ENCODE results near the gene KRT79.
"Not testable (repeated sequence)": the region's sequence is repeated elsewhere in the genome, so short reads cannot be mapped to it uniquely, and the experiment has no call there.

Gene KRT79

GRCh38 chr12:52833922-52834726 is at the start of gene KRT79:
KRT79 (minus strand) TSS chr12:52834311; CDS start chr12:52834260, 51 bp downstream.
- H3K27me3 ChIP-seq: peaks cover 4% of the 10 kb centered on the region

GRCh38 chr12:52880499-52880898 is 46.4 kb upstream of the KRT79 start:
- not testable (repeated sequence) for H3K27ac ChIP-seq; H3K36me3 ChIP-seq; H3K9me3 ChIP-seq; H3K4me3 ChIP-seq (ENCODE audit: low read depth in 1 of 2, low read length in 1 of 2); H3K4me1 ChIP-seq (ENCODE audit: control insufficient read depth in 1 of 2, insufficient read depth in 1 of 2, low read depth in 1 of 2, low read length in 1 of 2)
- peaks cover 29% of the 10 kb centered on the region for H3K27me3 ChIP-seq

More at GRCh38 chr12:52833922-52834726, at the start of gene KRT79:
- Histone ChIP-seq H3K27ac (no peak within 1 kb of the TSS), H3K4me3 (ENCODE audit: low read depth in 1 of 2, low read length in 1 of 2) (no peak within 1 kb of the TSS), H3K9me3 (no peaks in the 10 kb centered on the region), H3K36me3 (no peaks in the 10 kb centered on the region), H3K4me1 (ENCODE audit: control insufficient read depth in 1 of 2, insufficient read depth in 1 of 2, low read depth in 1 of 2, low read length in 1 of 2) (no peaks in the 10 kb centered on the region)
- no peak for TF ChIP-seq CTCF (IDR thresholded peaks at IDR 0.05)

GRCh38 chr12:52879394-52880351 is 45.6 kb upstream of the KRT79 start:
- Histone ChIP-seq H3K9me3 (no peaks in the 10 kb centered on the region), H3K27ac (no peak overlapping the region), H3K4me3 (ENCODE audit: low read depth in 1 of 2, low read length in 1 of 2) (peak overlapping the region in 1 of 2 experiments; percentile 2), H3K36me3 (no peaks in the 10 kb centered on the region), H3K4me1 (ENCODE audit: control insufficient read depth in 1 of 2, insufficient read depth in 1 of 2, low read depth in 1 of 2, low read length in 1 of 2) (peaks cover 4 to 10% of the 10 kb centered on the region in 2 experiments), H3K27me3 (peaks cover 37% of the 10 kb centered on the region)
- TF ChIP-seq CTCF (IDR thresholded peaks at IDR 0.05): no peak

- no peaks in the 10 kb centered on the region for H3K36me3 ChIP-seq
- no peak overlapping the region for H3K4me3 ChIP-seq (ENCODE audit: low read depth in 1 of 2, low read length in 1 of 2)
- peaks cover 4 to 12% of the 10 kb centered on the region in 2 experiments for H3K4me1 ChIP-seq (ENCODE audit: control insufficient read depth in 1 of 2, insufficient read depth in 1 of 2, low read depth in 1 of 2, low read length in 1 of 2)
- no peak overlapping the region for H3K27ac ChIP-seq
- no peaks in the 10 kb centered on the region for H3K9me3 ChIP-seq
- no peak for TF ChIP-seq CTCF (IDR thresholded peaks at IDR 0.05)
- peaks cover 46% of the 10 kb centered on the region for H3K27me3 ChIP-seq
Observed at GRCh38 chr12:52878507-52879393, 44.6 kb upstream of the KRT79 start.

GRCh38 chr12:52877242-52877641 is 43.1 kb upstream of the KRT79 start:
- Histone ChIP-seq H3K4me1 (ENCODE audit: control insufficient read depth in 1 of 2, insufficient read depth in 1 of 2, low read depth in 1 of 2, low read length in 1 of 2) (peaks cover 4 to 12% of the 10 kb centered on the region in 2 experiments), H3K27ac (no peak overlapping the region), H3K27me3 (peaks cover 61% of the 10 kb centered on the region), H3K9me3 (no peaks in the 10 kb centered on the region), H3K4me3 (ENCODE audit: low read depth in 1 of 2, low read length in 1 of 2) (no peak overlapping the region), H3K36me3 (no peaks in the 10 kb centered on the region)
- TF ChIP-seq CTCF (IDR thresholded peaks at IDR 0.05): no peak

All from neutrophil (primary cell).